GM18519 (cell line): ENCODE data around the gene LSM3.

ENCODE experiments used
- ATAC-seq: cut with Tn5 transposase; IDR thresholded peaks from one replicate; pipeline ENCODE4 v1.9.1; 2021; ENCODE audit warnings: mild to moderate bottlenecking, moderate library complexity; ENCODE audit not compliant: unreplicated experiment, low FRiP score

Gene LSM3

GRCh38 chr3:14178247-14179113 lies at the start of gene LSM3, which contains the start of gene XPC:
Gene LSM3, plus strand, starts transcription at chr3:14178817. Its CDS starts 44 bp downstream, at chr3:14178861.
Gene XPC, minus strand, starts transcription at chr3:14178601. Its CDS starts 33 bp downstream, at chr3:14178568.
- ATAC-seq: peak; percentile 90

GRCh38 chr3:14129296-14129695 lies 49.3 kb upstream of the LSM3 start:
- no peak for ATAC-seq

GRCh38 chr3:14130230-14130629 lies 48.4 kb upstream of the LSM3 start:
- no peak for ATAC-seq

- ATAC-seq: no peak
Measured at GRCh38 chr3:14130707-14131106, 47.9 kb upstream of the LSM3 start.

GRCh38 chr3:14131134-14131533 lies 47.5 kb upstream of the LSM3 start:
- no peak for ATAC-seq

- ATAC-seq: no peak
Measured at GRCh38 chr3:14132120-14132519, 46.5 kb upstream of the LSM3 start.

- no peak for ATAC-seq
Measured at GRCh38 chr3:14132689-14133088, 45.9 kb upstream of the LSM3 start.

GRCh38 chr3:14133188-14133800 lies 45.3 kb upstream of the LSM3 start:
- no peak for ATAC-seq

GRCh38 chr3:14133876-14134275 lies 44.7 kb upstream of the LSM3 start:
- ATAC-seq: no peak

GRCh38 chr3:14134291-14134690 lies 44.3 kb upstream of the LSM3 start:
- ATAC-seq: no peak

- no peak for ATAC-seq
Measured at GRCh38 chr3:14135581-14135980, 43.0 kb upstream of the LSM3 start.

- ATAC-seq: no peak
Measured at GRCh38 chr3:14137004-14137403, 41.6 kb upstream of the LSM3 start.

- no peak for ATAC-seq
Measured at GRCh38 chr3:14137445-14137844, 41.2 kb upstream of the LSM3 start.

- ATAC-seq: no peak
Measured at GRCh38 chr3:14138109-14138877, 40.3 kb upstream of the LSM3 start.

- no peak for ATAC-seq
Measured at GRCh38 chr3:14138878-14139655, 39.5 kb upstream of the LSM3 start.

GRCh38 chr3:14139771-14140170 lies 38.8 kb upstream of the LSM3 start:
- no peak for ATAC-seq

- ATAC-seq: no peak
Measured at GRCh38 chr3:14140668-14141067, 37.9 kb upstream of the LSM3 start.

GRCh38 chr3:14141144-14141543 lies 37.5 kb upstream of the LSM3 start:
- no peak for ATAC-seq

GRCh38 chr3:14141602-14142341 lies 36.8 kb upstream of the LSM3 start:
- no peak for ATAC-seq
